HepG2 (cell line): Measurements from ENCODE around the gene JPT1. TPM values are rescaled to one million over a fixed set of nuclear protein-coding genes. Genes with fewer than 3 reads are reported as not detected.

Experiments
- ATF7 ChIP-seq, 2 experiments: fragments of 450-650 bp in 1 of 2; sonication (generic) in 1 of 2; formaldehyde crosslinking in 1 of 2; IDR thresholded peaks; 2 replicates each; pipeline versions ENCODE4 v1.4.0 to v1.6.1; 2016 to 2020; ENCODE audit warnings: antibody characterized with exemption in 1 of 2, mild to moderate bottlenecking in 1 of 2, missing genetic modification reagents in 1 of 2
- GABPA ChIP-seq, 2 experiments: IDR thresholded peaks; 2 replicates each; pipeline ENCODE4 v1.6.1; 2011 to 2016; ENCODE audit warnings: low read depth in 2 of 2, low read length in 1 of 2, missing biosample characterization in 1 of 2, missing genetic modification characterization in 1 of 2
- HCFC1 ChIP-seq: fragments of 150-350 bp; IDR thresholded peaks from 2 replicates; pipeline ENCODE4 v1.6.1; 2014; ENCODE audit warnings: low read depth, low read length
- HMG20A ChIP-seq: IDR thresholded peaks from 2 replicates; pipeline ENCODE4 v1.6.1; 2016; ENCODE audit warnings: borderline replicate concordance
- HOXA5 ChIP-seq: sonication (generic); formaldehyde crosslinking; IDR thresholded peaks from 2 replicates; pipeline ENCODE4 v1.4.0; 2020; ENCODE audit warnings: missing genetic modification reagents
- KLF12 ChIP-seq: sonication (generic); formaldehyde crosslinking; IDR thresholded peaks from 2 replicates; pipeline ENCODE4 v1.4.0; 2020; ENCODE audit warnings: missing genetic modification reagents, borderline replicate concordance
- MED1 ChIP-seq: sonication (generic); formaldehyde crosslinking; IDR thresholded peaks from 2 replicates; pipeline ENCODE4 v1.4.0; 2020; ENCODE audit warnings: missing genetic modification reagents
- MXI1 ChIP-seq: IDR thresholded peaks from 3 replicates; pipeline ENCODE4 v1.6.1; 2012; ENCODE audit warnings: low read depth, low read length, inconsistent platforms, borderline replicate concordance
- SCMH1 ChIP-seq: sonication (generic); formaldehyde crosslinking; IDR thresholded peaks from 2 replicates; pipeline ENCODE4 v1.9.0; 2021; ENCODE audit warnings: missing genetic modification reagents, mild to moderate bottlenecking, borderline replicate concordance
- TSC22D2 ChIP-seq: sonication (generic); formaldehyde crosslinking; IDR thresholded peaks from 2 replicates; pipeline ENCODE4 v1.5.1; 2020; ENCODE audit warnings: missing genetic modification reagents, mild to moderate bottlenecking, borderline replicate concordance
- U2AF2 ChIP-seq: fragments of 200-400 bp; formaldehyde crosslinking; IDR thresholded peaks from 2 replicates; pipeline ENCODE4 v1.6.1; 2017; ENCODE audit warnings: low read depth, mild to moderate bottlenecking, low read length
- ZFY ChIP-seq: sonication (generic); formaldehyde crosslinking; IDR thresholded peaks from 2 replicates; pipeline ENCODE4 v1.4.0; 2020; ENCODE audit warnings: missing genetic modification reagents
- ZNF232 ChIP-seq: sonication (generic); formaldehyde crosslinking; IDR thresholded peaks from 2 replicates; pipeline ENCODE4 v1.4.0; 2020; ENCODE audit warnings: missing genetic modification reagents, borderline replicate concordance
- ZNF251 ChIP-seq: sonication (generic); formaldehyde crosslinking; IDR thresholded peaks from 2 replicates; pipeline ENCODE4 v1.9.0; 2021; ENCODE audit warnings: mild to moderate bottlenecking, missing genetic modification reagents
- ZNF331 ChIP-seq: sonication (generic); formaldehyde crosslinking; IDR thresholded peaks from 2 replicates; pipeline ENCODE4 v1.4.0; 2020; ENCODE audit warnings: missing genetic modification reagents
- ZNF350 ChIP-seq: sonication (generic); formaldehyde crosslinking; IDR thresholded peaks from 2 replicates; pipeline ENCODE4 v1.4.0; 2020; ENCODE audit warnings: mild to moderate bottlenecking, low read depth, missing genetic modification reagents, borderline replicate concordance
- ZNF530 ChIP-seq: sonication (generic); formaldehyde crosslinking; IDR thresholded peaks from 2 replicates; pipeline ENCODE4 v1.5.0; 2020; ENCODE audit warnings: low read depth, mild to moderate bottlenecking, missing genetic modification reagents
- ZNF552 ChIP-seq: sonication (generic); formaldehyde crosslinking; IDR thresholded peaks from 2 replicates; pipeline ENCODE4 v1.9.0; 2022; ENCODE audit warnings: missing genetic modification reagents, mild to moderate bottlenecking, borderline replicate concordance
- ZNF790 ChIP-seq: sonication (generic); formaldehyde crosslinking; IDR thresholded peaks from 2 replicates; pipeline ENCODE4 v1.8.0; 2022; ENCODE audit warnings: missing genetic modification reagents, mild to moderate bottlenecking, borderline replicate concordance
- ZNF839 ChIP-seq: sonication (generic); formaldehyde crosslinking; IDR thresholded peaks from 2 replicates; pipeline ENCODE4 v1.4.0; 2020; ENCODE audit warnings: missing genetic modification reagents, mild to moderate bottlenecking, borderline replicate concordance
- polyA plus RNA-seq, 8 experiments: library from polyadenylated mRNA; depleted of rRNA in 3 of 8; stranded (reverse) in 7 of 8; unstranded in 1 of 8; fragments of >200 nt; fragmentation: Illumina TruSeq in 4 of 8; extraction: Trizol in 4 of 8; gene quantifications; 2 replicates each; pipeline versions ENCODE4 v1.2.1 to v1.2.3, GENCODE V29; 2011 to 2016; ENCODE audit warnings: low read depth in 4 of 8, missing spikeins in 1 of 8, mixed read lengths in 1 of 8; ENCODE audit not compliant: insufficient read depth in 1 of 8
- total RNA-seq, 5 experiments: library from RNA; depleted of rRNA; stranded (reverse); fragments of >200 nt; fragmentation: Illumina TruSeq; extraction: Trizol; gene quantifications; 2 replicates each; pipeline ENCODE4 v1.2.3, GENCODE V29; 2016; ENCODE audit warnings: low read depth in 1 of 5
- TF ChIP-seq, protein P1 (sequence below): sonication (generic); formaldehyde crosslinking; IDR thresholded peaks from 2 replicates; pipeline ENCODE4 v1.5.0; 2020; ENCODE audit warnings: missing genetic modification reagents
- TF ChIP-seq, protein P2 (sequence below): fragments of 450-650 bp; IDR thresholded peaks from 2 replicates; pipeline ENCODE4 v1.6.1; 2017; ENCODE audit warnings: mild to moderate bottlenecking
- TF ChIP-seq, protein P3 (sequence below): sonication (generic); formaldehyde crosslinking; IDR thresholded peaks from 2 replicates; pipeline ENCODE4 v1.5.0; 2020; ENCODE audit warnings: missing genetic modification reagents

The JPT1 gene
- total and polyA plus RNA-seq, 2 of the 13 experiments (the other 11 are each of a cell fraction or from before 2014, with no cell fraction given), result 43.3 to 256 TPM

DNA sequence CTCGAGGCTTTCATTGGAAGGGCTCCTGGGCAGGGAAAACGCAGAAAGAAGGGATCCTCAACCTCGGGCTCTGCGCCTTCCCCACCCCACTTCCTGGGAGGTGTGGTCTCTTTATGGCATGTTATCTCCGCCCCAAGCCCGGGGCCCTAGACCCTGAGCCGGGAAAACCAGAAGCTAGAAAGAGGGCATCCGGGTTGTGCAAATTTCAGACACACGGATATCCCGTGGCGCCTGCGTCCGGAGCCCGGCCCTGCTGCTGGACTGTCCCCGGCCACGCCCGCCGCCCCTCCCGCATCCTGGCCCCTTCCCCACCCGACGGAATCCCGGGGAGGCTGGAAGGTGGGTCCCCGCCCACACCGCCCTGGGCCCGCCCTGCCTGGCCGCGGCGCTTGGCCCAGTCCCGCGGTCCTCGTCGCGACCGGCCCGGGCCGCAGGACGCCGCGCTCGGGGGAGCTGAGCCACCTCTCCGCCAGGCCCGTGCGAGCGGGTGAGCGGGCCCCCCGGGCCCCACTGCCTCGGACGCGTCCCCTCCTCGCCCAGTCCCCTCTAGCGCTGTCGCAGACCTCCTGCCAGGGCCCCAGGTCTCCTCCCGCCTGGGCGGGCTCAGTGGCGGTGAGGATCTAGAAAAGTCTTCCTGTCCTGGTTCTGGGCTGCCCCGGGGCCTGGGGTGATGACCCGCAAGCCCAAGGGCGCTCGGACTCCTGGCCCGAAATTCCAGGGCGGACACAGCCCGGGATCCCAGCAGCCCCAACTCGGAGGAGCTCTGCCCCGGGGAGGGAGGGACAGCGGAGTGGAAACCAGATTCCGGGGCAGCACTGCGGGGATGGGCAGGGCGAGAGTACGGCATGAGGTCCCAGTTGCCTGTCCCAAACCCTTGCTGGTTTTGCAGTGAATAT is 66.5 kb downstream of the JPT1 start, which contains the start of gene SLC16A5 (continued):
- TF ChIP-seq HCFC1, result no peak
- TF ChIP-seq ZFY (CRISPR knock-in tag), result peak; percentile 78
- TF ChIP-seq ZNF331 (CRISPR knock-in tag), result peak; percentile 23; the same call in 1 of the 2 replicates
- TF ChIP-seq, protein P1, sequence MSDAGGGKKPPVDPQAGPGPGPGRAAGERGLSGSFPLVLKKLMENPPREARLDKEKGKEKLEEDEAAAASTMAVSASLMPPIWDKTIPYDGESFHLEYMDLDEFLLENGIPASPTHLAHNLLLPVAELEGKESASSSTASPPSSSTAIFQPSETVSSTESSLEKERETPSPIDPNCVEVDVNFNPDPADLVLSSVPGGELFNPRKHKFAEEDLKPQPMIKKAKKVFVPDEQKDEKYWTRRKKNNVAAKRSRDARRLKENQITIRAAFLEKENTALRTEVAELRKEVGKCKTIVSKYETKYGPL, result 0 out of 2 replicates have a peak, but pooled peaks have one; percentile 35
- TF ChIP-seq ZNF839 (CRISPR knock-in tag), result no peak
- TF ChIP-seq MXI1, result peak; percentile 32; the same call in 1 of the 3 replicates
- peak; percentile 77 for TF ChIP-seq MED1 (CRISPR knock-in tag)
- no peak; the same call in 1 of the 2 replicates for TF ChIP-seq TSC22D2
- TF ChIP-seq HOXA5 (CRISPR knock-in tag), result 0 out of 2 replicates have a peak, but pooled peaks have one; percentile 4
- no peak for TF ChIP-seq U2AF2
- TF ChIP-seq ZNF790 (CRISPR knock-in tag), result no peak
- no peak for TF ChIP-seq ZNF251
- TF ChIP-seq ZNF232 (CRISPR knock-in tag), result peak; percentile 44; the same call in 1 of the 2 replicates
- TF ChIP-seq, protein P2, sequence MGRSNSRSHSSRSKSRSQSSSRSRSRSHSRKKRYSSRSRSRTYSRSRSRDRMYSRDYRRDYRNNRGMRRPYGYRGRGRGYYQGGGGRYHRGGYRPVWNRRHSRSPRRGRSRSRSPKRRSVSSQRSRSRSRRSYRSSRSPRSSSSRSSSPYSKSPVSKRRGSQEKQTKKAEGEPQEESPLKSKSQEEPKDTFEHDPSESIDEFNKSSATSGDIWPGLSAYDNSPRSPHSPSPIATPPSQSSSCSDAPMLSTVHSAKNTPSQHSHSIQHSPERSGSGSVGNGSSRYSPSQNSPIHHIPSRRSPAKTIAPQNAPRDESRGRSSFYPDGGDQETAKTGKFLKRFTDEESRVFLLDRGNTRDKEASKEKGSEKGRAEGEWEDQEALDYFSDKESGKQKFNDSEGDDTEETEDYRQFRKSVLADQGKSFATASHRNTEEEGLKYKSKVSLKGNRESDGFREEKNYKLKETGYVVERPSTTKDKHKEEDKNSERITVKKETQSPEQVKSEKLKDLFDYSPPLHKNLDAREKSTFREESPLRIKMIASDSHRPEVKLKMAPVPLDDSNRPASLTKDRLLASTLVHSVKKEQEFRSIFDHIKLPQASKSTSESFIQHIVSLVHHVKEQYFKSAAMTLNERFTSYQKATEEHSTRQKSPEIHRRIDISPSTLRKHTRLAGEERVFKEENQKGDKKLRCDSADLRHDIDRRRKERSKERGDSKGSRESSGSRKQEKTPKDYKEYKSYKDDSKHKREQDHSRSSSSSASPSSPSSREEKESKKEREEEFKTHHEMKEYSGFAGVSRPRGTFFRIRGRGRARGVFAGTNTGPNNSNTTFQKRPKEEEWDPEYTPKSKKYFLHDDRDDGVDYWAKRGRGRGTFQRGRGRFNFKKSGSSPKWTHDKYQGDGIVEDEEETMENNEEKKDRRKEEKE, result no peak
- no peak for TF ChIP-seq ATF7 (IDR thresholded peaks at IDR 0.05)
- TF ChIP-seq ATF7 (CRISPR knock-in tag; IDR thresholded peaks at IDR 0.05), result no peak
- TF ChIP-seq, protein P3, sequence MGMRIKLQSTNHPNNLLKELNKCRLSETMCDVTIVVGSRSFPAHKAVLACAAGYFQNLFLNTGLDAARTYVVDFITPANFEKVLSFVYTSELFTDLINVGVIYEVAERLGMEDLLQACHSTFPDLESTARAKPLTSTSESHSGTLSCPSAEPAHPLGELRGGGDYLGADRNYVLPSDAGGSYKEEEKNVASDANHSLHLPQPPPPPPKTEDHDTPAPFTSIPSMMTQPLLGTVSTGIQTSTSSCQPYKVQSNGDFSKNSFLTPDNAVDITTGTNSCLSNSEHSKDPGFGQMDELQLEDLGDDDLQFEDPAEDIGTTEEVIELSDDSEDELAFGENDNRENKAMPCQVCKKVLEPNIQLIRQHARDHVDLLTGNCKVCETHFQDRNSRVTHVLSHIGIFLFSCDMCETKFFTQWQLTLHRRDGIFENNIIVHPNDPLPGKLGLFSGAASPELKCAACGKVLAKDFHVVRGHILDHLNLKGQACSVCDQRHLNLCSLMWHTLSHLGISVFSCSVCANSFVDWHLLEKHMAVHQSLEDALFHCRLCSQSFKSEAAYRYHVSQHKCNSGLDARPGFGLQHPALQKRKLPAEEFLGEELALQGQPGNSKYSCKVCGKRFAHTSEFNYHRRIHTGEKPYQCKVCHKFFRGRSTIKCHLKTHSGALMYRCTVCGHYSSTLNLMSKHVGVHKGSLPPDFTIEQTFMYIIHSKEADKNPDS, result no peak; the same call in 1 of the 2 replicates
- 0 out of 2 replicates have a peak, but pooled peaks have one; percentile 59 for TF ChIP-seq ZNF552
- TF ChIP-seq SCMH1 (CRISPR knock-in tag), result no peak
- no peak for TF ChIP-seq ZNF530 (CRISPR knock-in tag)
- no peak for TF ChIP-seq GABPA (IDR thresholded peaks at IDR 0.05; ENCODE audit: low read depth, low read length)
- TF ChIP-seq GABPA (CRISPR knock-in tag; IDR thresholded peaks at IDR 0.05; ENCODE audit: low read depth), result peak; percentile 37; the same call in 1 of the 2 replicates
- peak; percentile 76; the same call in 1 of the 2 replicates for TF ChIP-seq KLF12 (CRISPR knock-in tag)
- TF ChIP-seq ZNF350, result no peak
- peak; percentile 25; the same call in 1 of the 2 replicates for TF ChIP-seq HMG20A (CRISPR knock-in tag)
